Gastroesophageal sphincter (tissue), 3 donors: ENCODE measurements around the gene SERPINE3.

Source experiments
- CTCF ChIP-seq, 4 experiments: fragments of 200-600 bp in 2 of 4; fragments of 450-650 bp in 2 of 4; sonication (generic) in 1 of 4; IDR thresholded peaks; one replicate each; pipeline ENCODE4 v1.5.1; 2017 to 2019; ENCODE audit warnings: antibody characterized with exemption in 4 of 4, mild to moderate bottlenecking in 2 of 4, moderate library complexity in 2 of 4
- EP300 ChIP-seq: sonication (generic); formaldehyde crosslinking; IDR thresholded peaks from one replicate; pipeline ENCODE4 v1.6.1; 2017; ENCODE audit warnings: antibody characterized with exemption, mild to moderate bottlenecking
- POLR2A ChIP-seq, 2 donors: fragments of 450-650 bp; IDR thresholded peaks; one replicate each; pipeline ENCODE4 v1.6.1; 2017; ENCODE audit warnings: antibody characterized with exemption in 2 of 2, mild to moderate bottlenecking in 2 of 2, moderate library complexity in 1 of 2
- POLR2AphosphoS5 ChIP-seq: sonication (generic); formaldehyde crosslinking; IDR thresholded peaks from one replicate; pipeline ENCODE4 v1.6.1; 2017; ENCODE audit warnings: antibody characterized with exemption

GRCh38 chr13:51331354-51331861 is 8.1 kb upstream of the SERPINE3 start:
- TF ChIP-seq CTCF (IDR thresholded peaks at IDR 0.05), result no peak
- no peak for TF ChIP-seq POLR2A (IDR thresholded peaks at IDR 0.05)
- no peak for TF ChIP-seq POLR2AphosphoS5
- TF ChIP-seq EP300, result no peak
